Activated CD4-positive, alpha-beta T cell treated with anti-CD3 and anti-CD28 coated beads for 24 hours (primary cell): ENCODE data around the gene HOXA10.

Source experiments
- DNase-seq, 2 donors: peaks; one replicate each; pipeline ENCODE4 v3.0.0-alpha.2; 2020; ENCODE audit warnings: low read depth in 2 of 2

Gene HOXA10

GRCh38 chr7:27145165-27145913 is 28.8 kb downstream of the HOXA10 start:
- DNase-seq = no peak

- DNase-seq = no peak
Observed at GRCh38 chr7:27144781-27145164, 29.3 kb downstream of the HOXA10 start.

- DNase-seq = no peak
Observed at GRCh38 chr7:27143950-27144780, 30.0 kb downstream of the HOXA10 start.

- no peak for DNase-seq
Observed at GRCh38 chr7:27143023-27143949, 30.8 kb downstream of the HOXA10 start, which contains the start of gene HOXA5. TSS of gene HOXA5 (minus strand) at chr7:27143681. CDS start at chr7:27143607, 74 bp downstream.

GRCh38 chr7:27142580-27143022 is 31.5 kb downstream of the HOXA10 start:
- no peak for DNase-seq

- DNase-seq = no peak
Observed at GRCh38 chr7:27141923-27142579, 32.1 kb downstream of the HOXA10 start.

GRCh38 chr7:27141137-27141922 is 32.8 kb downstream of the HOXA10 start:
- DNase-seq = no peak

- no peak for DNase-seq
Observed at GRCh38 chr7:27140126-27140857, 33.8 kb downstream of the HOXA10 start.

GRCh38 chr7:27139334-27140125 is 34.6 kb downstream of the HOXA10 start:
- no peak for DNase-seq

- no peak for DNase-seq
Observed at GRCh38 chr7:27138985-27139333, 35.2 kb downstream of the HOXA10 start.

- no peak for DNase-seq
Observed at GRCh38 chr7:27138472-27138871, 35.6 kb downstream of the HOXA10 start.

GRCh38 chr7:27137640-27138315 is 36.3 kb downstream of the HOXA10 start:
- no peak for DNase-seq

GRCh38 chr7:27134392-27134791 is 39.7 kb downstream of the HOXA10 start:
- no peak for DNase-seq

GRCh38 chr7:27133409-27134231 is 40.5 kb downstream of the HOXA10 start:
- no peak for DNase-seq

GRCh38 chr7:27132978-27133377 is 41.1 kb downstream of the HOXA10 start:
- DNase-seq = no peak

- DNase-seq = no peak
Observed at GRCh38 chr7:27132214-27132613, 41.9 kb downstream of the HOXA10 start.

- no peak for DNase-seq
Observed at GRCh38 chr7:27131390-27131819, 42.7 kb downstream of the HOXA10 start.
